ENCODE measurements around the gene MAPT.

Gene MAPT

DNA sequence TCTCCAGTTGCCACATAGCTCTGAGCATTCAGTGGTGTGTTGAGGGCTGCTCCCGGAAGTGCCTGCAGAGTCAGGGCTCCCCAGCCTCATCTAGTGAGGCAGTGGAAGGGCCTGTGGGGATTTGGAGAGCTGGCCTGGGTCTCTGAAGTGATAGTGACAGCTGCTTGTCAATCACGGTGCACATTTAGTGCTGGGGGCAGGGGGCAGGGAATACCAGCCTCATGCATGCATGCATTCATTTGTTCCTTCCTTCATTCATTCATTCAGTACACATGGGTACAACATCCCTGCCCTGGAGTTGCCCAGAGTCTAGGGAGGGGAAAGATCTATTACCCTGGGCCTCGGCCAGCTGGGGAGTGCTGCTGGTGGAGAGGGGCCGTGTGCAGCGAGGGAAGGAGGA, 93.4 kb downstream of the MAPT start:
- no peak overlapping the region for H3K27ac ChIP-seq
- no peak for TF ChIP-seq ZFX (IDR thresholded peaks at IDR 0.05)
- TF ChIP-seq, protein P1, sequence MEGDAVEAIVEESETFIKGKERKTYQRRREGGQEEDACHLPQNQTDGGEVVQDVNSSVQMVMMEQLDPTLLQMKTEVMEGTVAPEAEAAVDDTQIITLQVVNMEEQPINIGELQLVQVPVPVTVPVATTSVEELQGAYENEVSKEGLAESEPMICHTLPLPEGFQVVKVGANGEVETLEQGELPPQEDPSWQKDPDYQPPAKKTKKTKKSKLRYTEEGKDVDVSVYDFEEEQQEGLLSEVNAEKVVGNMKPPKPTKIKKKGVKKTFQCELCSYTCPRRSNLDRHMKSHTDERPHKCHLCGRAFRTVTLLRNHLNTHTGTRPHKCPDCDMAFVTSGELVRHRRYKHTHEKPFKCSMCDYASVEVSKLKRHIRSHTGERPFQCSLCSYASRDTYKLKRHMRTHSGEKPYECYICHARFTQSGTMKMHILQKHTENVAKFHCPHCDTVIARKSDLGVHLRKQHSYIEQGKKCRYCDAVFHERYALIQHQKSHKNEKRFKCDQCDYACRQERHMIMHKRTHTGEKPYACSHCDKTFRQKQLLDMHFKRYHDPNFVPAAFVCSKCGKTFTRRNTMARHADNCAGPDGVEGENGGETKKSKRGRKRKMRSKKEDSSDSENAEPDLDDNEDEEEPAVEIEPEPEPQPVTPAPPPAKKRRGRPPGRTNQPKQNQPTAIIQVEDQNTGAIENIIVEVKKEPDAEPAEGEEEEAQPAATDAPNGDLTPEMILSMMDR (conservative IDR thresholded peaks at IDR 0.05): no peak

DNA sequence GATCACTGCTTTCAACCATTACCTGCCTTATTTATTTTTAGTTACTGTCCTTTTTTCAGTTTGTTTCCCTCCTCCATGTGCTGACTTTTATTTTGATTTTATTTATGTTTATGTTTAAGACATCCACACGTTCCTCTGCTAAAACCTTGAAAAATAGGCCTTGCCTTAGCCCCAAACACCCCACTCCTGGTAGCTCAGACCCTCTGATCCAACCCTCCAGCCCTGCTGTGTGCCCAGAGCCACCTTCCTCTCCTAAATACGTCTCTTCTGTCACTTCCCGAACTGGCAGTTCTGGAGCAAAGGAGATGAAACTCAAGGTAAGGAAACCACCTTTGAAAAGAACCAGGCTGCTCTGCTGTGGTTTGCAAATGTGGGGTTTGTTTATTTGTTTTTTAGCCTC, 95.4 kb downstream of the MAPT start:
- H3K27ac ChIP-seq: no peak overlapping the region
- no peak for TF ChIP-seq ZFX (IDR thresholded peaks at IDR 0.05)
- TF ChIP-seq, protein P1 (conservative IDR thresholded peaks at IDR 0.05): no peak

DNA sequence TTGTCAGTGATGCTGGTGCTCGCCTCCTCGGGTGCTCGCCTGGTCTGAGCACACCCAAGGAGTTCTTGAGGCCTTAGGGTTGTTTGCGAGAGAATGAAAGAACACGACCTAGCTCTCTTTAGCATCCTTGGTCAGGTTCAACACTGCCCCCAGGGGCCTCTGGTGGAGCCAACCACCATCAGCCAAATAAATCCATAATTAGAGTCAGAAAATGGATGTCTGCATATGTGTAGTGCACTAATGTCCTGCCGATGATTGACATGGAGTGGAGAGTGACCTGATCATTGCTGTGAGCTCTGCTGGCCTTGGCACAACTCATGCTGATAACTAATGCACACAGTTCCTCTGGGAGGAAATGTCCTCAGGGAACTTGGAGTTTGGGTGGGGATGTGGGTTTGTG, 96.5 kb downstream of the MAPT start:
- TF ChIP-seq ZFX (IDR thresholded peaks at IDR 0.05): no peak
- TF ChIP-seq, protein P1 (conservative IDR thresholded peaks at IDR 0.05): no peak
- no peak overlapping the region for H3K27ac ChIP-seq

DNA sequence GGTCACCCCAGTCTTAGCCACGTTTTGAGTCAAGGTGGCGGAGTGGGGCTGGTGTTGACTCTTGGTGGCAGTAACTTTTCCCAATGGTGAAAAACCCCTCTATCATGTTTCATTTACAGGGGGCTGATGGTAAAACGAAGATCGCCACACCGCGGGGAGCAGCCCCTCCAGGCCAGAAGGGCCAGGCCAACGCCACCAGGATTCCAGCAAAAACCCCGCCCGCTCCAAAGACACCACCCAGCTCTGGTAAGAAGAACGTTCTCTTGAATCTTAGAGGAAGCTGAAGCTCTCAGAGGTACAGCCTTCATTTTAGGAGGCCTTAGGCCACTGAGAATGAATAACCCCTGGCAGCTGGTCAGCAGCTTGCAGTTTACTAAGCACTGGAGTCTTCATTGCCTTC, 97.0 kb downstream of the MAPT start:
- TF ChIP-seq, protein P1 (conservative IDR thresholded peaks at IDR 0.05): no peak
- no peak for TF ChIP-seq ZFX (IDR thresholded peaks at IDR 0.05)
- H3K27ac ChIP-seq: no peak overlapping the region

DNA sequence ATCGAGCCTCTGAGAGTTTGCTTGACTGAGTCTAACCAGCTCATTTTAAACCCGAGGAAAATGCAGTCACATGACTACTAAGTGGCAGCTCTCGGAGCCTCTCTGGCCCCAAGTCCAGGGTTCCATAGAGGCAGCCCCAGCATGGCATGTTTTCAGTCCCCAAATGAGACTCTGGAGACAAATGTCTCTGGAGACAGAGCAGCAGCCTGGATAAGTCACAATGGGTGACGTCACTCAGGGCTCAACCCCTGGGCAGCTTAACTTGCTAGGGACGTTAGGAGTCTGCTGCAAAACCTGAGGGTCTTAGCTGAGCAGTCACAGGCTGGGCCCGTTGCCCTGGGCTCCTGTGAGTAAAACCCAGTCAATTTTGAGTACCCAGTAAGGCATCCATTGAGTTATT, 97.8 kb downstream of the MAPT start:
- no peak overlapping the region for H3K27ac ChIP-seq
- TF ChIP-seq ZFX (IDR thresholded peaks at IDR 0.05): no peak
- TF ChIP-seq, protein P1 (conservative IDR thresholded peaks at IDR 0.05): no peak

DNA sequence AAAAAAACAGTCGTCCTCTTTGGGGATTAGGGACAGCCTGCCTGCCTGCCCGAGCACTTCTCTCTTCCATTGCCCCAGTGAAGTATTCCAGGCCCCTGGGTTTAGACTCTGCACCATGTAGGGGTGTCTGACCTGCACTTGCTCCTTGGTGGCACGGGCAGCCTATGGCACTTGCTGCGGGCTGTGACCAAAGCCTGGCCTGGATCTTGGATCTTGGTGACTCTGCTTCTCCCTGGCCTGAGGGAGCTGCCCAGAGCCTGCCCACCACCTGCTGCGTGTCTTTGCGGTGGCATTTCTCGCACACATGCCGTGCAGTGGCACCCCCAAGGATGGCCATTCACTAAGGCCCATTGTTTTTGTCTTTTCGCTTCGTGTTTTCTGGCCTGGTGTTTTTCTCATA, 98.5 kb downstream of the MAPT start:
- no peak overlapping the region for H3K27ac ChIP-seq
- TF ChIP-seq, protein P1 (conservative IDR thresholded peaks at IDR 0.05): no peak
- no peak for TF ChIP-seq ZFX (IDR thresholded peaks at IDR 0.05)

DNA sequence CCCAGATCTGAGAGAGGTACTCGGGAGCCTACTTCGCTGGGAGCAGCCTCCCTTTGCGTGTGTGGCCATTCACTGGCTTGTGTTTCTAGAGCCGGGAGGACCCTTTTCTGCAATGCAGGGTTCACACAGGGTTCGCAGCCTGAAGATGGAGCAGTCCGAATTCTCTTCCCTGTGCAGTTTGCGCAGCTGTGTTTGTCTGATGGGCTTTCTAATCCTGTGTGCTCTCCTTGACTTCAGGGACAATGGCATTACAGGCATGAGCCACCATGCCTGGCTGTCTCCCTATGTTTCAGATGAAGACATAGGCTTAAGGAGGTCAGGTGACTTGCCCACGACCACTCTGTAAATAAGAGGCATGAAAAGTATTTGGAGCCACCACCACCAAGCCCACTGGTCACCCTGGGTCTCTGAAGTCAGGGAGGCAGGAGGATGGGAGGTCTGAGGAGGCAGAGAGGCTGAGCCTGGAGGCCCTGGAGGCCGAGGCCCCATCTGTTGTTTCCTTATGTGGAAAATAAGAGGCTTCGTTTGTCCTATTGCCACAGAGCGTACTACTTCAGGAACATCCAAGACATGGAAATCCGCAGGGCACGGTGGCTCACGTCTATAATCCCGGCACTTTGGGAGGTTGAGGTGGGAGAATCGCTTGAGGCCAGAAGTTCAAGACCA, 99.7 kb downstream of the MAPT start:
- H3K27ac ChIP-seq: no peak overlapping the region
- TF ChIP-seq, protein P1 (conservative IDR thresholded peaks at IDR 0.05): no peak
- TF ChIP-seq ZFX (IDR thresholded peaks at IDR 0.05): no peak
